Measurements from ENCODE around the gene MON2.
"Not testable (repeated sequence)": the region's sequence is repeated elsewhere in the genome, so short reads cannot be mapped to it uniquely, and the experiment has no call there.

GRCh38 chr12:62463252-62463651 is 3.4 kb upstream of the MON2 start:
- TF ChIP-seq POLR2A, CTCF, EP300 (IDR thresholded peaks at IDR 0.05): not testable (repeated sequence)

Measured in stomach (tissue), 4 donors.